SIG-M5 treated with dmso at 0.1 percent for 504 hours (cell line): Measurements from ENCODE around the gene SZT2.
"Not testable (repeated sequence)": the region's sequence is repeated elsewhere in the genome, so short reads cannot be mapped to it uniquely, and the experiment has no call there.

Experiments
- DNase-seq: peaks from one replicate; lab custom pipeline; 2025; ENCODE audit not compliant: unreplicated experiment; lab: John Stamatoyannopoulos, UW

Gene SZT2

GRCh38 chr1:43484367-43484766 is 94.7 kb downstream of the SZT2 start:
- no peak for DNase-seq

GRCh38 chr1:43488165-43488564 is 98.5 kb downstream of the SZT2 start:
- DNase-seq: no peak

- DNase-seq: no peak
Measured at GRCh38 chr1:43491061-43491460, 101.4 kb downstream of the SZT2 start.

GRCh38 chr1:43492826-43493225 is 103.1 kb downstream of the SZT2 start:
- no peak for DNase-seq

GRCh38 chr1:43493661-43494450 is 104.2 kb downstream of the SZT2 start:
- DNase-seq: no peak

- DNase-seq: no peak
Measured at GRCh38 chr1:43495204-43495603, 105.5 kb downstream of the SZT2 start.

- DNase-seq: no peak
Measured at GRCh38 chr1:43499898-43500297, 110.2 kb downstream of the SZT2 start.

- not testable (repeated sequence) for DNase-seq
Measured at GRCh38 chr1:43501806-43502205, 112.1 kb downstream of the SZT2 start.

- DNase-seq: no peak
Measured at GRCh38 chr1:43503534-43503933, 113.8 kb downstream of the SZT2 start.
